HEK293 (cell line): Measurements from ENCODE around the gene IRF2.

Experiments
- CTCF ChIA-PET: fragments of 350-600 bp; formaldehyde crosslinking; extraction: SDS; loops from one replicate; lab custom pipeline; 2021; ENCODE audit warnings: antibody characterized with exemption; lab: Yijun Ruan, JAX
- POLR2A ChIA-PET: fragments of 300-600 bp; formaldehyde crosslinking; extraction: SDS; loops from one replicate; lab custom pipeline; 2020; ENCODE audit warnings: antibody characterized with exemption, inconsistent platforms; lab: Yijun Ruan, JAX
- H3K27ac ChIP-seq: fragments of 200-500 bp; sonication (Bioruptor generic); 2 replicates; pipeline ENCODE4 v1.5.1; 2014; ENCODE audit warnings: low read depth, low read length, control low read depth, inconsistent platforms; ENCODE audit errors: extremely low read depth
- H3K36me3 ChIP-seq, 2 experiments: fragments of 200-500 bp in 1 of 2; sonication (Bioruptor generic) in 1 of 2; 1 replicate in 1 of 2; 2 replicates in 1 of 2; pipeline ENCODE4 v1.5.1; 2014 to 2017; ENCODE audit warnings: inconsistent platforms in 2 of 2, low read length in 2 of 2; ENCODE audit not compliant: control insufficient read depth in 2 of 2, insufficient read depth in 1 of 2
- H3K4me1 ChIP-seq: fragments of 200-500 bp; sonication (Bioruptor generic); 2 replicates; pipeline ENCODE4 v1.5.1; 2014; ENCODE audit warnings: mild to moderate bottlenecking, low read length, inconsistent platforms; ENCODE audit not compliant: control insufficient read depth, insufficient read depth
- H3K4me3 ChIP-seq: 2 replicates; pipeline ENCODE4 v1.5.1; 2011; ENCODE audit warnings: low read depth, mild to moderate bottlenecking, control low read depth, low read length, moderate library complexity
- H3K9me3 ChIP-seq: fragments of 200-500 bp; sonication (Bioruptor generic); 2 replicates; pipeline ENCODE4 v1.5.1; 2014; ENCODE audit warnings: low read depth, low read length, inconsistent platforms; ENCODE audit not compliant: control insufficient read depth, insufficient read depth
- BCL11A ChIP-seq: fragments of 450-650 bp; formaldehyde crosslinking; IDR thresholded peaks from 2 replicates; pipeline ENCODE4 v1.5.1; 2016; ENCODE audit warnings: low read depth, missing biosample characterization, missing genetic modification characterization
- BCL11B ChIP-seq: fragments of 450-650 bp; formaldehyde crosslinking; IDR thresholded peaks from 2 replicates; pipeline ENCODE4 v1.5.1; 2016; ENCODE audit warnings: low read depth, missing biosample characterization, missing genetic modification characterization
- GLI2 ChIP-seq: fragments of 450-650 bp; formaldehyde crosslinking; IDR thresholded peaks from 2 replicates; pipeline ENCODE4; 2017; ENCODE audit warnings: missing biosample characterization, missing genetic modification characterization, low read depth, borderline replicate concordance
- GLI4 ChIP-seq: fragments of 450-650 bp; formaldehyde crosslinking; IDR thresholded peaks from 2 replicates; pipeline ENCODE4 v1.5.1; 2016; ENCODE audit warnings: missing biosample characterization, missing genetic modification characterization
- IKZF3 ChIP-seq: fragments of 450-650 bp; IDR thresholded peaks from 2 replicates; pipeline ENCODE4 v1.5.0; 2018; ENCODE audit warnings: missing biosample characterization, mild to moderate bottlenecking, missing genetic modification characterization, moderate library complexity
- KLF1 ChIP-seq: fragments of 450-650 bp; formaldehyde crosslinking; IDR thresholded peaks from 2 replicates; pipeline ENCODE4 v1.5.1; 2016; ENCODE audit warnings: missing biosample characterization, missing genetic modification characterization
- ZEB2 ChIP-seq: fragments of 450-650 bp; formaldehyde crosslinking; IDR thresholded peaks from 2 replicates; pipeline ENCODE4 v1.5.1; 2016; ENCODE audit warnings: missing biosample characterization, missing genetic modification characterization
- ZNF112 ChIP-seq: fragments of 450-650 bp; formaldehyde crosslinking; IDR thresholded peaks from 2 replicates; pipeline ENCODE4 v1.5.0; 2017; ENCODE audit warnings: missing biosample characterization, missing genetic modification characterization
- ZNF140 ChIP-seq: fragments of 450-650 bp; formaldehyde crosslinking; IDR thresholded peaks from 2 replicates; pipeline ENCODE4 v1.5.1; 2016; ENCODE audit warnings: missing biosample characterization, missing genetic modification characterization
- ZNF211 ChIP-seq: fragments of 450-650 bp; formaldehyde crosslinking; IDR thresholded peaks from 2 replicates; pipeline ENCODE4 v1.5.1; 2016; ENCODE audit warnings: low read depth, missing biosample characterization, missing genetic modification characterization
- ZNF239 ChIP-seq: fragments of 450-650 bp; formaldehyde crosslinking; IDR thresholded peaks from 2 replicates; pipeline ENCODE4 v1.5.1; 2016; ENCODE audit warnings: missing biosample characterization, missing genetic modification characterization
- ZNF311 ChIP-seq: fragments of 450-650 bp; formaldehyde crosslinking; IDR thresholded peaks from 2 replicates; pipeline ENCODE4 v1.5.1; 2017; ENCODE audit warnings: missing biosample characterization, missing genetic modification characterization, borderline replicate concordance
- ZNF391 ChIP-seq: fragments of 450-650 bp; formaldehyde crosslinking; IDR thresholded peaks from 2 replicates; pipeline ENCODE4 v1.5.1; 2016; ENCODE audit warnings: low read depth, missing biosample characterization, missing genetic modification characterization, borderline replicate concordance
- ZNF404 ChIP-seq: fragments of 450-650 bp; formaldehyde crosslinking; IDR thresholded peaks from 2 replicates; pipeline ENCODE4 v1.5.1; 2017; ENCODE audit warnings: missing biosample characterization, missing genetic modification characterization
- ZNF416 ChIP-seq: fragments of 450-650 bp; formaldehyde crosslinking; IDR thresholded peaks from 2 replicates; pipeline ENCODE4 v1.5.1; 2016; ENCODE audit warnings: missing biosample characterization, missing genetic modification characterization
- ZNF830 ChIP-seq: fragments of 450-650 bp; IDR thresholded peaks from 2 replicates; pipeline ENCODE4 v1.5.0; 2018; ENCODE audit warnings: missing biosample characterization, missing genetic modification characterization, low read depth, mild to moderate bottlenecking, moderate library complexity
- TF ChIP-seq, protein P1 (sequence below): fragments of 450-650 bp; formaldehyde crosslinking; IDR thresholded peaks from 2 replicates; pipeline ENCODE4 v1.5.1; 2016; ENCODE audit warnings: missing biosample characterization, missing genetic modification characterization
- TF ChIP-seq, protein P2 (sequence below): fragments of 450-650 bp; formaldehyde crosslinking; IDR thresholded peaks from 2 replicates; pipeline ENCODE4 v1.5.1; 2017; ENCODE audit warnings: missing biosample characterization, missing genetic modification characterization
- TF ChIP-seq, protein P3 (sequence below): fragments of 450-650 bp; formaldehyde crosslinking; IDR thresholded peaks from 2 replicates; pipeline ENCODE4 v1.5.0; 2017; ENCODE audit warnings: missing biosample characterization, missing genetic modification characterization, borderline replicate concordance
- TF ChIP-seq, protein P4 (sequence below): sonication (generic); formaldehyde crosslinking; IDR thresholded peaks from 2 replicates; pipeline ENCODE4 v1.8.1; 2022; ENCODE audit warnings: mild to moderate bottlenecking, moderate library complexity, missing genetic modification reagents

IRF2 gene

DNA sequence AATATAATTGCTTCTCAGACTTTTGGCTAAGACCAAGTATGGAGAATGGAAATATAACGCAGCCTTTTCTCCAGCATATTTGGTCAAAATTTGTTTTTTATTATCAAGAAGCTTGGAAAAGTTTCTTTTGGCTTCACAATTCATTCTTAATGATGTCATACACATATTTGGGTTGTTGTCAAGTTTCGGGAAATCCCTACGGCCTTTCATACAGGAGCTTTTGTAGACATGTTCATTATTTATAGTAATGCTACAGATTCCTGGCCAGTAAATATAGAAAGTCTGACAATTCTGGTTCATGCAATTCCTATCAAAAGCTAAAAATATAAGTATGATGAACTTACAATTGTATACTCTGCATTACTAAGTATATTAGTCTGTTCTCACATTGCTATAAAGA is 112.9 kb downstream of the IRF2 start:
- Histone ChIP-seq H3K9me3 (no peaks in the 10 kb centered on the region), H3K4me3 (no peak overlapping the region), H3K4me1 (no peaks in the 10 kb centered on the region), H3K27ac (no peak overlapping the region)
- CTCF ChIA-PET = interaction anchor here (0.6 to 1.3 kb wide), 2 partner anchors 14 to 735 kb away, joined by 3 to 5 read pairs; no protein-coding TSS in a partner anchor
- TF ChIP-seq ZNF239 = no peak
- TF ChIP-seq ZNF830 (tag by site-specific recombination) = no peak
- TF ChIP-seq ZNF416 (tag by site-specific recombination) = no peak
- no peak for TF ChIP-seq ZNF140 (tag by site-specific recombination)
- no peak for TF ChIP-seq ZNF404
- TF ChIP-seq, protein P1, sequence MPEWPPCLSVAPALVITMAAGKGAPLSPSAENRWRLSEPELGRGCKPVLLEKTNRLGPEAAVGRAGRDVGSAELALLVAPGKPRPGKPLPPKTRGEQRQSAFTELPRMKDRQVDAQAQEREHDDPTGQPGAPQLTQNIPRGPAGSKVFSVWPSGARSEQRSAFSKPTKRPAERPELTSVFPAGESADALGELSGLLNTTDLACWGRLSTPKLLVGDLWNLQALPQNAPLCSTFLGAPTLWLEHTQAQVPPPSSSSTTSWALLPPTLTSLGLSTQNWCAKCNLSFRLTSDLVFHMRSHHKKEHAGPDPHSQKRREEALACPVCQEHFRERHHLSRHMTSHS (tag by site-specific recombination) = no peak
- TF ChIP-seq ZNF211 (tag by site-specific recombination) = no peak
- TF ChIP-seq GLI2 (tag by site-specific recombination) = no peak
- no peak for TF ChIP-seq BCL11A (tag by site-specific recombination)
- no peak for TF ChIP-seq GLI4
- TF ChIP-seq, protein P2, sequence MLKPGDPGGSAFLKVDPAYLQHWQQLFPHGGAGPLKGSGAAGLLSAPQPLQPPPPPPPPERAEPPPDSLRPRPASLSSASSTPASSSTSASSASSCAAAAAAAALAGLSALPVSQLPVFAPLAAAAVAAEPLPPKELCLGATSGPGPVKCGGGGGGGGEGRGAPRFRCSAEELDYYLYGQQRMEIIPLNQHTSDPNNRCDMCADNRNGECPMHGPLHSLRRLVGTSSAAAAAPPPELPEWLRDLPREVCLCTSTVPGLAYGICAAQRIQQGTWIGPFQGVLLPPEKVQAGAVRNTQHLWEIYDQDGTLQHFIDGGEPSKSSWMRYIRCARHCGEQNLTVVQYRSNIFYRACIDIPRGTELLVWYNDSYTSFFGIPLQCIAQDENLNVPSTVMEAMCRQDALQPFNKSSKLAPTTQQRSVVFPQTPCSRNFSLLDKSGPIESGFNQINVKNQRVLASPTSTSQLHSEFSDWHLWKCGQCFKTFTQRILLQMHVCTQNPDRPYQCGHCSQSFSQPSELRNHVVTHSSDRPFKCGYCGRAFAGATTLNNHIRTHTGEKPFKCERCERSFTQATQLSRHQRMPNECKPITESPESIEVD (tag by site-specific recombination) = no peak
- TF ChIP-seq, protein P3, sequence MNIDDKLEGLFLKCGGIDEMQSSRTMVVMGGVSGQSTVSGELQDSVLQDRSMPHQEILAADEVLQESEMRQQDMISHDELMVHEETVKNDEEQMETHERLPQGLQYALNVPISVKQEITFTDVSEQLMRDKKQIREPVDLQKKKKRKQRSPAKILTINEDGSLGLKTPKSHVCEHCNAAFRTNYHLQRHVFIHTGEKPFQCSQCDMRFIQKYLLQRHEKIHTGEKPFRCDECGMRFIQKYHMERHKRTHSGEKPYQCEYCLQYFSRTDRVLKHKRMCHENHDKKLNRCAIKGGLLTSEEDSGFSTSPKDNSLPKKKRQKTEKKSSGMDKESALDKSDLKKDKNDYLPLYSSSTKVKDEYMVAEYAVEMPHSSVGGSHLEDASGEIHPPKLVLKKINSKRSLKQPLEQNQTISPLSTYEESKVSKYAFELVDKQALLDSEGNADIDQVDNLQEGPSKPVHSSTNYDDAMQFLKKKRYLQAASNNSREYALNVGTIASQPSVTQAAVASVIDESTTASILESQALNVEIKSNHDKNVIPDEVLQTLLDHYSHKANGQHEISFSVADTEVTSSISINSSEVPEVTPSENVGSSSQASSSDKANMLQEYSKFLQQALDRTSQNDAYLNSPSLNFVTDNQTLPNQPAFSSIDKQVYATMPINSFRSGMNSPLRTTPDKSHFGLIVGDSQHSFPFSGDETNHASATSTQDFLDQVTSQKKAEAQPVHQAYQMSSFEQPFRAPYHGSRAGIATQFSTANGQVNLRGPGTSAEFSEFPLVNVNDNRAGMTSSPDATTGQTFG (tag by site-specific recombination) = no peak
- TF ChIP-seq KLF1 = no peak
- TF ChIP-seq, all 188 proteins: peak for 0
- POLR2A ChIA-PET = no interaction called here
- H3K36me3 ChIP-seq = no peaks in the 10 kb centered on the region

DNA sequence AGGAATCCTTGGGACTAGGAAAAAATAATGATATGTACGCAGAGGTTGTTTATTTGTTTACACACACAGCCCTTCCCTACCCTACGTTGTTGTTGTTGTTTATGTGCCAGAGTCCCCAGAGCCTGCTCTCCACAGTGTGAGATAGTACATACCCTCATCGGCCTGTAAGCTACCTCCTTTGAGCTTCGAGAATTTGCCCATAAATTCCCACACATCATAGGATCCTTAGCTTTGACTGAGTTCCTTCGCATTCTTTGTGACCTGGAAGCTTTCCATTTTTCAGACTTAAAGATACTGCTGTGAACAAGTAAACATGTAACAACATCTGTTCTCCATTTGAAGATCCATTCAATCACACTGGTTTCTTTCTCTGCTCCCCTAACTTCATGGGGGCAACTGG is 114.5 kb downstream of the IRF2 start:
- H3K9me3 ChIP-seq = no peaks in the 10 kb centered on the region
- H3K27ac ChIP-seq = no peak overlapping the region
- no peak overlapping the region for H3K4me3 ChIP-seq
- POLR2A ChIA-PET = no interaction called here
- H3K36me3 ChIP-seq = no peaks in the 10 kb centered on the region
- TF ChIP-seq ZNF311 (no peak), BCL11B (tag by site-specific recombination) (no peak), ZEB2 (no peak), ZNF112 (no peak), ZNF391 (tag by site-specific recombination) (no peak), IKZF3 (tag by site-specific recombination) (no peak)
- TF ChIP-seq, protein P4, sequence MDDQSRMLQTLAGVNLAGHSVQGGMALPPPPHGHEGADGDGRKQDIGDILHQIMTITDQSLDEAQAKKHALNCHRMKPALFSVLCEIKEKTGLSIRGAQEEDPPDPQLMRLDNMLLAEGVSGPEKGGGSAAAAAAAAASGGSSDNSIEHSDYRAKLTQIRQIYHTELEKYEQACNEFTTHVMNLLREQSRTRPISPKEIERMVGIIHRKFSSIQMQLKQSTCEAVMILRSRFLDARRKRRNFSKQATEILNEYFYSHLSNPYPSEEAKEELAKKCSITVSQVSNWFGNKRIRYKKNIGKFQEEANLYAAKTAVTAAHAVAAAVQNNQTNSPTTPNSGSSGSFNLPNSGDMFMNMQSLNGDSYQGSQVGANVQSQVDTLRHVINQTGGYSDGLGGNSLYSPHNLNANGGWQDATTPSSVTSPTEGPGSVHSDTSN = no peak
- H3K4me1 ChIP-seq = 0 out of 2 replicates have a peak, but pooled peaks cover 2% of the 10 kb centered on the region
- CTCF ChIA-PET = no interaction called here
